Cardiac fibroblast (primary cell): ENCODE data around the gene PHF12.

Experiments
- DNase-seq, 2 donors: peaks; one replicate each; pipeline versions ENCODE4 v3.0.0 to v3.0.0-alpha.2; 2010; ENCODE audit warnings: low read depth in 2 of 2
- H3K4me3 ChIP-seq, 2 donors: replicated peaks in 1 of 2; 1 replicate in 1 of 2; 2 replicates in 1 of 2; pipeline ENCODE4 v1.5.1; 2011; ENCODE audit warnings: low read depth in 2 of 2, low read length in 2 of 2, mild to moderate bottlenecking in 2 of 2, moderate library complexity in 1 of 2
- TF ChIP-seq, protein P1 (sequence below): IDR thresholded peaks from one replicate; pipeline ENCODE4 v1.5.1; 2011; ENCODE audit warnings: low read depth, mild to moderate bottlenecking, low read length, inconsistent platforms

The PHF12 gene

DNA sequence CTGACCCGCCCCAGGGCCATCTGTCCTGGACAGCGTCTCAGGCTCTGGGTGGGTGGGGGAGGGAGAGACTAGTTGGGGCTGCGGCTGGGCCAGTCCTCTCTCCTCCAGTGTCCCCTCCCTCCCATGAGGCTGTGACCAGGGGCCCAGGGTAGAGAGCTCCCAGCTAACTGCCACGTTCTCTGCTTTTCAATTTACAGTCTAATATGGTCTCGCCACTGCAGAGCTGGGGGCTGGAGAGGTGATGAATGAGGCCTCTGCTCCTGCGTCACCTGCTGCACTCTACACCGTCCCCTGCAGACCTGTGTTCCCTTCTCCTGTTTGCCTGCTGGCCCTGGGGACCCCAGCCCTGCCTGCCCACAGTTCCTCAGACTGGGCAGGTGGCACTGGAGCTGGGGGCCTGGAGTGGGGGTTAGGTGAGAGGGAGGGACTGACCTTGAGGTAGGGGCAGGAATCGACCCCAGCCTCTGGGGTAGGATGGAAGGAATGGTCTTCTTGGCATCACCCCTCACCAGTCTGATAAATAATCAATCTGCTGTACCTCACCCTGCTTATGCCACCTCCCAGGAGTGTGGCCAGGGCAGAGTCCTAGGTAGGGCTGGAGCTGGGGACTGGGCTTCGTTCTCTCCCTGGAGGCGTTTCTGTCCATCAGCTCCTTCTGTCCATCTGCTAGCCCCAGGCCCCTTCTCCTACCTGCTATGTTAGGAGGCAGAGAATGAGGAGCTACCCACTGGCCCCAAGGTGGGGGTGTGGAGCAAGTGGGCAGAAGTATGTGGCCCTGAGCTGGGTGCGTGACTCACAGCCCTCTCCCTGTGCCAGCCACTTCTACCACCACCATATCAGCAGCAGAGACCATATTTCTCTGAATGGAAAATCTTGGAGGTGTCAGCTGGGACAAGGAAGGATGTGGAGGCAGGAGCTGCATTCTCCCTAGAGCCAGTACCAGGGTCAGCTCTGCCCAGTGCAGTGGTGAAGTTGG, 41.6 kb upstream of the PHF12 start:
- H3K4me3 ChIP-seq = no peak overlapping the region
- TF ChIP-seq, protein P1, sequence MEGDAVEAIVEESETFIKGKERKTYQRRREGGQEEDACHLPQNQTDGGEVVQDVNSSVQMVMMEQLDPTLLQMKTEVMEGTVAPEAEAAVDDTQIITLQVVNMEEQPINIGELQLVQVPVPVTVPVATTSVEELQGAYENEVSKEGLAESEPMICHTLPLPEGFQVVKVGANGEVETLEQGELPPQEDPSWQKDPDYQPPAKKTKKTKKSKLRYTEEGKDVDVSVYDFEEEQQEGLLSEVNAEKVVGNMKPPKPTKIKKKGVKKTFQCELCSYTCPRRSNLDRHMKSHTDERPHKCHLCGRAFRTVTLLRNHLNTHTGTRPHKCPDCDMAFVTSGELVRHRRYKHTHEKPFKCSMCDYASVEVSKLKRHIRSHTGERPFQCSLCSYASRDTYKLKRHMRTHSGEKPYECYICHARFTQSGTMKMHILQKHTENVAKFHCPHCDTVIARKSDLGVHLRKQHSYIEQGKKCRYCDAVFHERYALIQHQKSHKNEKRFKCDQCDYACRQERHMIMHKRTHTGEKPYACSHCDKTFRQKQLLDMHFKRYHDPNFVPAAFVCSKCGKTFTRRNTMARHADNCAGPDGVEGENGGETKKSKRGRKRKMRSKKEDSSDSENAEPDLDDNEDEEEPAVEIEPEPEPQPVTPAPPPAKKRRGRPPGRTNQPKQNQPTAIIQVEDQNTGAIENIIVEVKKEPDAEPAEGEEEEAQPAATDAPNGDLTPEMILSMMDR = no peak
- DNase-seq = no peak

DNA sequence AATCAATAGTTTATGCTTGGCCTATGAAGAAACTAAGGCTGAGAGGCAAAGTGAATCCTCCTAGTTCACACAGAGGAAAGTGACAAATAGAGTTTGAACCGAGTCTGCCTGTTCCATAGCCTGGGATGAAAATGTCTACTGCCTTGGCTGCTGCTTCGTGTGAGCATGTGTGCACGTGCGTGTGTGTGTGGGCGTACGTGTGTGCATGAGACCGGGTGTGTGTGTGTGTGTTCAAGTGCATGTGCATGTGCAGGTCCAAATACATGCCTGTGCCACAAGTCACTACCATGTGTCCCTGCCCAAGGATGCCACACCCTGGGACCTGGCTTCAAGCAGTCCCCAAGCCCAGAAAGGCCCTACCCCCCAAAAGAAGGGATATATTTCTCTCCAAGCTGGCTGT, 40.9 kb upstream of the PHF12 start:
- H3K4me3 ChIP-seq = no peak overlapping the region
- TF ChIP-seq, protein P1 = no peak
- no peak for DNase-seq

DNA sequence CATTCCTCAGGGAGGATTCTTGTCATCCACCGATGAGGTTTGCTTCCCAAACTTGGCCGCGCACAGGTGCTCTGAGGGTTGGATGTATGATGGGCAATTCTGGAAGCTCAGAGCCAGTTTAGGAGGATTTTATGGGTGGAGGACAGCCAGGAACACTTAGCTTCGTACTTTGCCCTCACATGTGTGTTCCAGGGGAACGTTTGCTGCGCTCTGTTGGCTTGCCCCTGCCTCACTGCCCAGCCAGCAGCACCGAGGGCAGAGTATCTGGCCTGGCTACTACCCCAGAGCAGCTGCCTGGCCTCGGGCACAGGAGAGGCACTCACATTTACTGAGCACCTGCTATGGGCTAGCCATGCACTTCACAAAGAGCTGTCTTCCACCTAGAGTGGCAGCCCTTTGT, 40.5 kb upstream of the PHF12 start:
- DNase-seq = no peak
- no peak overlapping the region for H3K4me3 ChIP-seq
- TF ChIP-seq, protein P1 = no peak

DNA sequence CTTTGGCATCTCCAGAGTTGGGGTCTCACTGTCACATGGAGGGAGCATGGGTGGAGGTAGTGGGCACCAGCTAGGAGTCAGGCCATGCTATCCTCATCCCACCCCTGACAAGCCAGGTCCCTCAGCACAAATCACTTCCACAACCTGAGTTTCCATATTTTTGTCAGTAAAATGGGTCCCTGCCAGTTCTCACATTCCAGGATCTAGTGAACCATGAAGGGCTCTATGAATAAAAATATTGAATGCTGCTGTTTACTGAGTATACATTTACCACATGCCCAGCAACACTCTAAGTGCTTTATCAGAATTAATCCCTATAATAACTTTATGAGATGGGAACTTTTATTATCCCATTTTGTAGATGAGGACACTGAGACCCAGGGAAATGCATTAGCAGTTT, 37.7 kb upstream of the PHF12 start:
- H3K4me3 ChIP-seq = no peak overlapping the region
- no peak for DNase-seq
- TF ChIP-seq, protein P1 = no peak

DNA sequence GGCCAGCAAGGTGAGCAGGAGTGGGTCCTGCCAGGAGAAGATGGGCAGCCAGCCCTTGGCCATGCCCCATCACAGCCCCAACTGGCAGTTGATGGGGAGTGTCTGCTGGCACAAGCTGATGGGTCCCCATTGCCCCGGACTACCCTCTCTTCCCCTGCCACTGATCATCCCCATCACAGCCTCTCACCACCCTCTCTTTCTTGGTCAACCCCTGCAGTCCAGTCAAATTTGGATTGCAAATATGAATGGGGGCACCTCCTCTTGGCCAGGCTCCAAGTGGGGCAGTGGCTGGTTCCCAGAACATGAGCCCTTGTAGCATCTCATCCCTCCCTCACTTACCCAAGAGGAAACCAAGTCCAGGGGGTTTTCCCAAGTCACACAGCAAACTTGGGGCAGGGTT, 37.2 kb upstream of the PHF12 start:
- TF ChIP-seq, protein P1 = no peak
- no peak for DNase-seq
- H3K4me3 ChIP-seq = no peak overlapping the region

DNA sequence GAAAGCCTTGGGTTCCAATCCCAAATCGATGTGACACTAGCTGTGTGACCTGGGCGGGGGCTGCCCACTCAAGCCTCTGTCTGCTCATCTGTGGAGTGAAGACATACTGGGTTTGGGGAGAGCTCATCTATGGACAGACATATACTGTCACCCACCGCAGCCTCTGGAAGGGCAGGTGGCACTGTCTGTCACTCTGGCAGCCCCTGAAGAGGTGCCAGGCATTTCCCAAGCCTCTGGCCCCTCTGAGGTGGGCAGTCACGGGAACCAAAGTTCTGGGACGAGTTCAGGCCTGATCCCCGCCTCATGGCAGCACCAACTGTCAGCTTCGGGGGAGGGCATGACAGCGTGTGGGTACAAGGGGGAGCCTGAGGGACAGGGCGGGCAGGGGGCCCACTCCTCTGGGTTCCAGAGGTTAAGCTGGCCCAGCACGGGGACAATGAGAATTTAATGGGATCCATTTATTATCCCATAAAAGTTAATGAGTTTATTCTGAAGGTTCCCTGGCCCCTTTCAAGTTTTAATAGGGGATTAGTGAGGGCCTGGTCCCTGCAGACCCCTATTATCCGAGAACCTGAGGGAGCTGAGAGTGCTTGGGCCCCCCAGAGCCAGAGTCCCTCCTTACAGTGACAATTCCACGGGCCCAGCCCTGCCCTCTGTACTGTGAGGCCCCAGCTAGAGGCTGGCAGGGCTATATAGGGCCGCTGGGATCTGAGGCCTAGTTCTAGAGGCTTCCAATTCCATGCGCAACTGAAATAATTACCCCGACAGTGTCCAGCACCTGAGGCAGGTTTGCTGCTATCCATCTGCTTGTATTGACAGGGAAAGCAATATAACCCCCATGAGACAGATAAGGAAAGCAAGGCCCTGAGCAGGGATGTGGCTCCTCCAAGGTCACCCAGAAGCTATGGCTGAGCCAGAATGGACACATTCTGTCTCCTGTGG, 35.7 kb upstream of the PHF12 start:
- TF ChIP-seq, protein P1 = no peak
- DNase-seq = no peak
- H3K4me3 ChIP-seq = no peak overlapping the region
